Ovary (tissue), 9 donors: ENCODE measurements around the gene CALCOCO2. TPM values are rescaled to one million over a fixed set of nuclear protein-coding genes. Genes with fewer than 3 reads are reported as not detected.
A peak's percentile ranks its signal among the peaks of the same experiment; 100 is the strongest.
"Not testable (repeated sequence)": the region's sequence is repeated elsewhere in the genome, so short reads cannot be mapped to it uniquely, and the experiment has no call there.

Experiments
- DNase-seq, 5 donors: peaks; one replicate each; pipeline ENCODE4 v3.0.0-alpha.2; 2019 to 2020
- H3K27ac ChIP-seq, 2 donors: fragments of 200-600 bp; one replicate each; pipeline versions ENCODE4 v1.5.1 to v1.8.0; 2019 to 2022
- H3K27me3 ChIP-seq: fragments of 200-600 bp; one replicate; pipeline ENCODE4 v1.8.0; 2022
- H3K36me3 ChIP-seq: fragments of 200-600 bp; sonication (generic); one replicate; pipeline ENCODE4 v1.5.1; 2019
- H3K4me1 ChIP-seq: one replicate; pipeline ENCODE4 v1.8.1; 2013; ENCODE audit warnings: mild to moderate bottlenecking, moderate library complexity; ENCODE audit not compliant: insufficient read depth
- H3K4me3 ChIP-seq: fragments of 200-600 bp; sonication (generic); one replicate; pipeline ENCODE4 v1.5.1; 2017
- H3K9me3 ChIP-seq, 2 donors: fragments of 200-600 bp in 1 of 2; sonication (generic) in 1 of 2; one replicate each; pipeline versions ENCODE4 v1.5.1 to v1.8.1; 2013 to 2019; ENCODE audit warnings: mild to moderate bottlenecking in 1 of 2, moderate library complexity in 1 of 2
- CTCF ChIP-seq, 3 donors: fragments of 450-650 bp in 2 of 3; fragments of 200-600 bp in 1 of 3; IDR thresholded peaks; one replicate each; pipeline versions ENCODE4 v1.5.1 to v1.8.0; 2016 to 2022; ENCODE audit warnings: antibody characterized with exemption in 3 of 3, mild to moderate bottlenecking in 1 of 3
- EP300 ChIP-seq: sonication (generic); formaldehyde crosslinking; IDR thresholded peaks from one replicate; pipeline ENCODE4 v1.6.1; 2017; ENCODE audit warnings: antibody characterized with exemption
- POLR2A ChIP-seq: fragments of 450-650 bp; IDR thresholded peaks from one replicate; pipeline ENCODE4 v1.6.1; 2017; ENCODE audit warnings: antibody characterized with exemption, mild to moderate bottlenecking, moderate library complexity
- WGBS, 3 donors: extraction: QIAGEN DNeasy Blood & Tissue Kit in 1 of 3; methylation state at CpG; one replicate each; pipeline versions ENCODE4 v1.1.5 to v1.1.7; 2013 to 2017; 5-methylcytosine and 5-hydroxymethylcytosine counted together
- intact Hi-C, 4 donors: fragments of 100-400 bp; cut with DNase I; formaldehyde crosslinking; loops; one replicate each; pipeline versions ENCODE4 v1.11.0 to v1.15.1; 2022 to 2023
- polyA plus RNA-seq, 2 donors: library from polyadenylated mRNA; stranded (reverse); fragments of 200-250 nt in 1 of 2; fragments of 350-450 nt in 1 of 2; fragmentation: Illumina TruSeq in 1 of 2; extraction: RNeasy Lipid Tissue Mini Kit (QIAGEN cat#74804) in 1 of 2; gene quantifications; one replicate each; pipeline ENCODE4 v1.2.3, GENCODE V29; 2013 to 2014
- total RNA-seq, 7 donors: library from RNA; depleted of rRNA in 2 of 7; stranded (reverse); fragments of >200 nt in 2 of 7; fragmentation: NEBNext Ultra II Directional in 3 of 7; extraction: Animal tissue kit (Norgen Biotek cat#: 25700) in 3 of 7; gene quantifications; one replicate each; pipeline versions ENCODE4 v1.1.0 to v1.2.4, GENCODE V29; 2016 to 2023
- donor health status: DM: no; HTN: no; CAD: no; lungs with moderate emphysema.
- donor health status: DM: no; HTN: no; CAD: no.
- donor health status: Bipolar disorder and iron deficiency.
- donor health status: DM: yes; HTN: yes; CAD: no.
- donor health status: DM: no; HTN: no; CAD: no.
- donor health status: DM: yes; HTN: yes; CAD: no.

CALCOCO2 gene
- total and polyA plus RNA-seq, 9 donors: 72.1 to 239 (median 159) TPM

GRCh38 chr17:48816774-48817590 lies 13.9 kb upstream of the CALCOCO2 start, which contains the start of gene TTLL6:
TTLL6 (minus strand) TSS chr17:48817229; CDS start chr17:48817072, 157 bp downstream.
- Histone ChIP-seq H3K27me3 (no peaks in the 10 kb centered on the region), H3K36me3 (no peaks in the 10 kb centered on the region), H3K27ac (no peak within 1 kb of the TSS), H3K4me1 (peaks cover 6% of the 10 kb centered on the region), H3K4me3 (peak within 1 kb of the TSS; percentile 44), H3K9me3 (no peaks in the 10 kb centered on the region)
- 0 to 1% (median 1%) methylated on average over 48 to 64 of the region's 64 CpGs for WGBS, 3 donors
- intact Hi-C loops: loop anchor here in 2 of 4 donors (5.0 kb wide), 1 partner anchor 60 kb away; no protein-coding TSS in a partner anchor
- DNase-seq: peak; percentile 73 to 86 (median 80)
- TF ChIP-seq POLR2A (no peak), EP300 (no peak)

GRCh38 chr17:48818361-48818841 lies 12.4 kb upstream of the CALCOCO2 start:
- intact Hi-C loops: loop anchor here in 2 of 4 donors (5.0 kb wide), 1 partner anchor 59 kb away; no protein-coding TSS in a partner anchor
- H3K27ac ChIP-seq: no peak overlapping the region
- WGBS, 3 donors: 38 to 47% (median 43%) methylated on average over 9 of the region's 9 CpGs
- no peak for TF ChIP-seq POLR2A
- no peak for TF ChIP-seq CTCF (IDR thresholded peaks at IDR 0.05)
- no peak for TF ChIP-seq EP300
- no peak overlapping the region for H3K4me3 ChIP-seq
- H3K9me3 ChIP-seq: no peaks in the 10 kb centered on the region
- no peaks in the 10 kb centered on the region for H3K36me3 ChIP-seq
- peaks cover 6% of the 10 kb centered on the region for H3K4me1 ChIP-seq
- DNase-seq: no peak
- H3K27me3 ChIP-seq: no peaks in the 10 kb centered on the region

GRCh38 chr17:48819466-48819865 lies 11.4 kb upstream of the CALCOCO2 start:
- H3K4me3 ChIP-seq: no peak overlapping the region
- H3K9me3 ChIP-seq: no peaks in the 10 kb centered on the region
- H3K4me1 ChIP-seq: peaks cover 6% of the 10 kb centered on the region
- no peak for DNase-seq
- WGBS, 3 donors: 65 to 81% (median 80%) methylated on average over 11 of the region's 11 CpGs
- intact Hi-C loops: loop anchor here in 2 of 4 donors (5.0 kb wide), 1 partner anchor 58 kb away; no protein-coding TSS in a partner anchor
- no peak overlapping the region for H3K27ac ChIP-seq
- H3K27me3 ChIP-seq: no peaks in the 10 kb centered on the region
- no peaks in the 10 kb centered on the region for H3K36me3 ChIP-seq
- TF ChIP-seq CTCF (IDR thresholded peaks at IDR 0.05) (no peak), EP300 (no peak), POLR2A (no peak)

GRCh38 chr17:48820936-48821335 lies 9.9 kb upstream of the CALCOCO2 start:
- H3K9me3 ChIP-seq, intact Hi-C loops, H3K4me3 ChIP-seq, H3K27me3 ChIP-seq, H3K27ac ChIP-seq, DNase-seq, H3K36me3 ChIP-seq, H3K4me1 ChIP-seq: not testable (repeated sequence)
- 71 to 80% (median 72%) methylated on average over 6 of the region's 6 CpGs for WGBS, 3 donors

- TF ChIP-seq EP300 (no peak), POLR2A (no peak), CTCF (IDR thresholded peaks at IDR 0.05) (no peak)
Measured at GRCh38 chr17:48825446-48826381, 5.1 kb upstream of the CALCOCO2 start.

More at GRCh38 chr17:48825446-48826381, 5.1 kb upstream of the CALCOCO2 start:
- no peaks in the 10 kb centered on the region for H3K9me3 ChIP-seq
- H3K27me3 ChIP-seq: no peaks in the 10 kb centered on the region
- intact Hi-C loops: no loop called here
- H3K4me3 ChIP-seq: no peak overlapping the region
- no peak overlapping the region for H3K27ac ChIP-seq
- 45 to 56% (median 50%) methylated on average over 11 of the region's 11 CpGs for WGBS, 3 donors
- peaks cover 3% of the 10 kb centered on the region for H3K4me1 ChIP-seq
- DNase-seq: no peak
- no peaks in the 10 kb centered on the region for H3K36me3 ChIP-seq
